Uterus (tissue), 4 donors: ENCODE data around the gene PARD6B. TPM values are rescaled to one million over a fixed set of nuclear protein-coding genes. Genes with fewer than 3 reads are reported as not detected.
"Not testable (repeated sequence)": the region's sequence is repeated elsewhere in the genome, so short reads cannot be mapped to it uniquely, and the experiment has no call there.

ENCODE experiments used
- DNase-seq, 2 donors: peaks; one replicate each; pipeline ENCODE4 v3.0.0-alpha.2; 2019 to 2020
- H3K27ac ChIP-seq, 2 donors: fragments of 200-600 bp; sonication (generic); 1 replicate in 1 of 2; 2 replicates in 1 of 2; pipeline ENCODE4 v1.5.1; 2016 to 2018
- H3K27me3 ChIP-seq, 2 donors: fragments of 200-600 bp; sonication (generic); one replicate each; pipeline ENCODE4 v1.5.1; 2018 to 2019; ENCODE audit warnings: control low read depth in 1 of 2
- H3K36me3 ChIP-seq, 2 donors: fragments of 200-600 bp; sonication (generic); one replicate each; pipeline ENCODE4 v1.5.1; 2019; ENCODE audit warnings: control low read depth in 1 of 2
- H3K4me1 ChIP-seq, 2 donors: fragments of 200-600 bp; sonication (generic); one replicate each; pipeline ENCODE4 v1.5.1; 2018 to 2019; ENCODE audit warnings: control low read depth in 1 of 2
- H3K4me3 ChIP-seq, 2 donors: fragments of 200-600 bp; sonication (generic); 1 replicate in 1 of 2; 2 replicates in 1 of 2; pipeline ENCODE4 v1.5.1; 2018 to 2019; ENCODE audit warnings: mild to moderate bottlenecking in 1 of 2
- H3K9me3 ChIP-seq, 2 donors: fragments of 200-600 bp; sonication (generic); one replicate each; pipeline ENCODE4 v1.5.1; 2019; ENCODE audit warnings: control low read depth in 1 of 2
- POLR2A ChIP-seq, 2 donors: fragments of 450-650 bp; IDR thresholded peaks; one replicate each; pipeline ENCODE4 v1.6.1; 2016; ENCODE audit warnings: antibody characterized with exemption in 2 of 2, mild to moderate bottlenecking in 1 of 2, moderate library complexity in 1 of 2
- intact Hi-C: fragments of 100-400 bp; cut with DNase I; formaldehyde crosslinking; loops from one replicate; pipeline ENCODE4 v1.15.1; 2023; ENCODE audit warnings: low total_unique reads
- total RNA-seq, 4 donors: library from RNA; depleted of rRNA in 3 of 4; stranded (reverse); fragments of >200 nt in 3 of 4; gene quantifications; one replicate each; pipeline versions ENCODE4 v1.1.0 to v1.2.4, GENCODE V29; 2014 to 2023
- TF ChIP-seq, protein P1 (sequence below), 4 experiments: fragments of 200-600 bp in 2 of 4; fragments of 450-650 bp in 2 of 4; sonication (generic) in 2 of 4; IDR thresholded peaks; one replicate each; pipeline ENCODE4 v1.5.1; 2016 to 2019; ENCODE audit warnings: antibody characterized with exemption in 4 of 4, mild to moderate bottlenecking in 2 of 4, moderate library complexity in 1 of 4
- donor health status: DM: yes; HTN: yes; CAD: no.

The PARD6B gene
- total RNA-seq, 4 donors from 2014 or later, result 2.0 to 13.2 (median 7.8) TPM

DNA sequence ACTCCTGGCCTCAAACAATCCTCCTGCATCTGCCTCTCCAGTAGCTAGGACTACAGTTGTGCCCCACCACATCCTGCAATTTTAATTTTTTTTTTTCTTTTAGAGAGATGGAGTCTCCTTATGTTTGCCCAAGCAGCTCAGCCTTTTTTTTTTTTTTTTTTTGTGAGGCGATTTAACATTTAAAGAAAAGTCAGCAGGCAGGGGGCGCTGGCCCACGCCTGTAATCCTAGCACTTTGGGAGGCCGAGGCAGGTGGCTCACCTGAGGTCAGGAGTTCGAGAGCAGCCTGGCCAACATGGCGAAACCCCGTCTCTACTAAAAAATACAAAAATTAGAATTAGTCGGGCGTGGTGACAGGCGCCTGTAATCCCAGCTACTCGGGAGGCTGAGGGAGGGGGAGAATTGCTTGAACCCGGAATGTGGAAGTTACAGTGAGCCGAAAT lies 62.2 kb downstream of the PARD6B start:
- not testable (repeated sequence) for H3K36me3 ChIP-seq

DNA sequence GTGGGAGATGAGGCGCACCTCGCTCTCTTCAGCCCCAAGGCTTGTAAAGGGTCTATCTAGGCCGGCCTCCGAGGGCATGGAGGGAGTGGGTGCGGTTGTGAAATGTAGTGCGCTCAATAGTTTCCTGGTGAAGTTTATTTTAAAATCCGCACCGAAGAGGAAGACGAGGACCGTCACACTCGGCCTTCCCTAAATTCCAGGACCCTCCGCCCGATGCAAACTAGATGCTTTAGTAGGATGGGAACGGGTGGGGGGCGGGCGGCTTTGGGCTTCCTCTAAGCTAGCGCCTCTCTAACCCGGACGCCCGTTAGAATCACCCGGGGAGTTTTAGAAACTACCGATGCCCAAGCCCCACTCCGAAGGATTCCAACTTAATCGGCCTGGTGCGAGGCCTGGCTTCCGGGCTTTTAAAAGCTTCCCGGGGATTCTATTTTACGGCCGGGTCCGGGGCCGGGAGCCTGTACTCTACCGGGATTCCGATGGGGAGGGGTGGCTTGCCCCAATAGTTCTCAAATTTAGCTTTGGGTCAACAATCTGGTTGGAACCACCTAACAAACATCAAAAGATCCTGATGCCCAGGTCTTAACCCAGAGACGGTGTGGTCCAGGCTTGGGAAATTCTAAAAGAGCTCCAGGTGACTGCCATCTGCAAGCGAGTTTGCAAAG lies 62.9 kb downstream of the PARD6B start:
- Histone ChIP-seq H3K36me3 (no peaks in the 10 kb centered on the region), H3K27me3 (no peaks in the 10 kb centered on the region), H3K4me3 (peak overlapping the region; percentile 18 to 74), H3K9me3 (no peaks in the 10 kb centered on the region), H3K4me1 (peaks cover 6 to 9% of the 10 kb centered on the region in 2 donors), H3K27ac (peak overlapping the region; percentile 36 to 59)
- peak in 1 of 2 donors; percentile 34 for DNase-seq
- intact Hi-C loops, result loop anchor here (10.0 kb wide), 1 partner anchor 130 kb away; no protein-coding TSS in a partner anchor
- no peak for TF ChIP-seq POLR2A (IDR thresholded peaks at IDR 0.05)
- TF ChIP-seq, protein P1, sequence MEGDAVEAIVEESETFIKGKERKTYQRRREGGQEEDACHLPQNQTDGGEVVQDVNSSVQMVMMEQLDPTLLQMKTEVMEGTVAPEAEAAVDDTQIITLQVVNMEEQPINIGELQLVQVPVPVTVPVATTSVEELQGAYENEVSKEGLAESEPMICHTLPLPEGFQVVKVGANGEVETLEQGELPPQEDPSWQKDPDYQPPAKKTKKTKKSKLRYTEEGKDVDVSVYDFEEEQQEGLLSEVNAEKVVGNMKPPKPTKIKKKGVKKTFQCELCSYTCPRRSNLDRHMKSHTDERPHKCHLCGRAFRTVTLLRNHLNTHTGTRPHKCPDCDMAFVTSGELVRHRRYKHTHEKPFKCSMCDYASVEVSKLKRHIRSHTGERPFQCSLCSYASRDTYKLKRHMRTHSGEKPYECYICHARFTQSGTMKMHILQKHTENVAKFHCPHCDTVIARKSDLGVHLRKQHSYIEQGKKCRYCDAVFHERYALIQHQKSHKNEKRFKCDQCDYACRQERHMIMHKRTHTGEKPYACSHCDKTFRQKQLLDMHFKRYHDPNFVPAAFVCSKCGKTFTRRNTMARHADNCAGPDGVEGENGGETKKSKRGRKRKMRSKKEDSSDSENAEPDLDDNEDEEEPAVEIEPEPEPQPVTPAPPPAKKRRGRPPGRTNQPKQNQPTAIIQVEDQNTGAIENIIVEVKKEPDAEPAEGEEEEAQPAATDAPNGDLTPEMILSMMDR (IDR thresholded peaks at IDR 0.05), result no peak

More for the DNA sequence above, 62.2 kb downstream of the PARD6B start:
- not testable (repeated sequence) for H3K9me3 ChIP-seq, H3K4me3 ChIP-seq, H3K27me3 ChIP-seq, DNase-seq, H3K4me1 ChIP-seq
- intact Hi-C loops, result loop anchor here (10.0 kb wide), 1 partner anchor 131 kb away; no protein-coding TSS in a partner anchor
- TF ChIP-seq, protein P1 (IDR thresholded peaks at IDR 0.05), result peak in 1 of 4 experiments; percentile 28
- peak overlapping the region in 1 of 2 donors; percentile 48 for H3K27ac ChIP-seq

DNA sequence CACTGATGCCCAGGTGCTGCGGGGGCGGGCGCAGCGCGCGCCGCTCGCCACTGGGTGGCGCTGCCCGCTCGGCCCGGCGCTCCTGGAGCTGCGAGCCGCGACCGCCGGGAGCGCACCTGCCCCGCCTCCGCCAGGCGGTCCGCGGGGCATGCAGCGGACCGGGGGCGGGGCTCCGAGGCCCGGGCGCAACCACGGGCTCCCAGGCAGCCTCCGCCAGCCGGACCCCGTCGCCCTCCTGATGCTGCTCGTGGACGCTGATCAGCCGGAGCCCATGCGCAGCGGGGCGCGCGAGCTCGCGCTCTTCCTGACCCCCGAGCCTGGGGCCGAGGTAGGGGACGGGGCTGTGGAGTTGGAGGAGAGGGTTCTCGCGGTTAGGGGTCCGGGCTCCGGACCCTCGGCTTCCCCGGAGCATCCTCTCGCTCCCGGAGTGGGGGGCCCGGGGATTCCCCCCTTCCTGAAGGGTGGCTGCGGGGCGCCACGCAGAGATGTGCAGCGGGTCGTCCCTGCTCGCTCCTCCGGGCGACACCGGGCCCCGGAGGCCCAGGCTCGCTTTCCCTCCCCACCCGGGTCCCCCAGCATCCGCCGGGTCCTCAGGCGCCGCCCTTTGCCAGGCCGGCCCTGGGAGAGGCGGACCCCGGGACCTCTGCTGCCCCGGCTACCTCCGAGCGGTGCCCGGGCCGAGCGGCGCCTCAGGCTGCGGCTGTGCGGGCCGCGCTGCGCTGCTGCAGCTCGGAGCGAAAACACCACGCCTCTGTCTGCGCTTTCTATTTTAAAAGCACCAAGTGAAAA lies 63.7 kb downstream of the PARD6B start, which contains the start of gene BCAS4:
TSS of gene BCAS4 (plus strand) at position 216 of the 789 bp plus-strand sequence. CDS start at position 239, 23 bp downstream.
- intact Hi-C loops, result loop anchor here (10.0 kb wide), 1 partner anchor 130 kb away; no protein-coding TSS in a partner anchor
- DNase-seq, result peak; percentile 61 to 79
- Histone ChIP-seq H3K27ac (peak within 1 kb of the TSS; percentile 71 to 84), H3K9me3 (no peaks in the 10 kb centered on the region), H3K4me3 (peak within 1 kb of the TSS; percentile 73 to 74), H3K36me3 (no peaks in the 10 kb centered on the region), H3K4me1 (peaks cover 6 to 9% of the 10 kb centered on the region in 2 donors), H3K27me3 (no peaks in the 10 kb centered on the region)
- TF ChIP-seq, protein P1 (IDR thresholded peaks at IDR 0.05), result peak; percentile 60 to 99 (median 96)
- peak in 1 of 2 donors; percentile 44 for TF ChIP-seq POLR2A (IDR thresholded peaks at IDR 0.05)

DNA sequence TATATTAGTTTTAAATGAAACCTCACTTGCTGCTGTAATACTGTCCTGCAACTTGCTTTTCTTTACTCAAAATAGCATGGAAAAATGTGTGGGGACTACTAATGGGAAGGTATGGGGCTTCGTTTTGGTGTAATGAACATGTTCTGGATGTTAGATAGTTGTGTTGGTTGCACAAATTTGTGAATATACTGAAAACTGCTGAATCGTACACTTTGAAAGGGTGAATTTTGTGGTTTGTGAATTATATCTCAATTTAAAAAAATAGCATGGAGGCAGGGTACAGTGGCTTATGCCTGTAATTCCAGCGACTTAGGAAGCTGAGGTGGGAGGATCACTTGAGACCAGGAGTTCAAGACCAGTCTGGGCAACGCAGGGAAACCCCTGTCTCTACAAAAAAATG lies 65.8 kb downstream of the PARD6B start:
- Histone ChIP-seq H3K9me3 (no peaks in the 10 kb centered on the region), H3K4me3 (no peak overlapping the region), H3K27me3 (no peaks in the 10 kb centered on the region), H3K27ac (no peak overlapping the region), H3K4me1 (no peaks in the 10 kb centered on the region), H3K36me3 (no peaks in the 10 kb centered on the region)
- no peak for DNase-seq
- TF ChIP-seq, protein P1 (IDR thresholded peaks at IDR 0.05), result no peak
- intact Hi-C loops, result loop anchor here (10.0 kb wide), 1 partner anchor 128 kb away; no protein-coding TSS in a partner anchor
